Body of pancreas (tissue), 4 donors: ENCODE measurements around the gene DTNBP1. TPM values are rescaled to one million over a fixed set of nuclear protein-coding genes. Genes with fewer than 3 reads are reported as not detected.

Experiments
- ATAC-seq: fragments of 150-250 bp; one replicate; pipeline ENCODE4 v1.9.1; 2016
- DNase-seq, 4 donors: peaks; one replicate each; pipeline ENCODE4 v3.0.0-alpha.2; 2019
- H3K27ac ChIP-seq, 4 donors: fragments of 200-600 bp; sonication (generic); 1 replicate in 3 of 4; 2 replicates in 1 of 4; pipeline versions ENCODE4 v1.5.1 to v1.6.1; 2016 to 2019; ENCODE audit warnings: mild to moderate bottlenecking in 1 of 4, mixed read lengths in 1 of 4, moderate library complexity in 1 of 4
- H3K27me3 ChIP-seq, 2 donors: fragments of 200-600 bp; sonication (generic); one replicate each; pipeline ENCODE4 v1.6.0; 2016; ENCODE audit warnings: mild to moderate bottlenecking in 1 of 2
- H3K36me3 ChIP-seq, 2 donors: fragments of 200-600 bp; sonication (generic); replicated peaks in 1 of 2; 2 replicates each; pipeline ENCODE4 v1.5.1; 2016; ENCODE audit warnings: low read depth in 2 of 2; ENCODE audit not compliant: insufficient read depth in 1 of 2
- H3K4me1 ChIP-seq: fragments of 200-600 bp; sonication (generic); one replicate; pipeline ENCODE4 v1.6.0; 2016
- H3K4me3 ChIP-seq, 2 donors: fragments of 200-600 bp; sonication (generic); 1 replicate in 1 of 2; 2 replicates in 1 of 2; pipeline ENCODE4 v1.5.1; 2016 to 2019
- H3K9me3 ChIP-seq, 3 donors: fragments of 200-600 bp; sonication (generic); 1 replicate in 2 of 3; 2 replicates in 1 of 3; pipeline ENCODE4 v1.5.1; 2016
- CTCF ChIP-seq, 7 experiments: fragments of 450-650 bp in 4 of 7; fragments of 200-600 bp in 3 of 7; sonication (generic) in 3 of 7; IDR thresholded peaks; one replicate each; pipeline ENCODE4 v1.5.1; 2016 to 2019; ENCODE audit warnings: antibody characterized with exemption in 7 of 7
- POLR2A ChIP-seq, 3 donors: fragments of 450-650 bp; IDR thresholded peaks; one replicate each; pipeline ENCODE4 v1.6.1; 2016; ENCODE audit warnings: antibody characterized with exemption in 3 of 3, mild to moderate bottlenecking in 2 of 3
- WGBS, 2 donors: methylation state at CpG; one replicate each; pipeline ENCODE4 v1.1.5; 2017; 5-methylcytosine and 5-hydroxymethylcytosine counted together
- intact Hi-C: fragments of 100-400 bp; cut with DNase I; formaldehyde crosslinking; loops from one replicate; pipeline ENCODE4 v1.15.1; 2023
- total RNA-seq, 2 donors: library from RNA; depleted of rRNA; stranded (reverse); fragments of >200 nt; gene quantifications; one replicate each; pipeline ENCODE4 v1.1.0, GENCODE V29; 2016

DTNBP1 gene
- total RNA-seq, 2 donors from 2014 or later: 3.3 to 5.2 TPM

GRCh38 chr6:15515660-15516375, 147.0 kb downstream of the DTNBP1 start:
- DNase-seq (no peak), ATAC-seq (no peak)
- Histone ChIP-seq H3K4me3 (no peak overlapping the region), H3K27me3 (no peaks in the 10 kb centered on the region), H3K9me3 (no peaks in the 10 kb centered on the region), H3K36me3 (peaks cover 0 to 12% of the 10 kb centered on the region in 2 donors), H3K4me1 (no peaks in the 10 kb centered on the region), H3K27ac (no peak overlapping the region)
- intact Hi-C loops: no loop called here
- TF ChIP-seq CTCF (IDR thresholded peaks at IDR 0.05): no peak
- no peak for TF ChIP-seq POLR2A (IDR thresholded peaks at IDR 0.05)
- 75 to 83% methylated on average over 18 of the region's 18 CpGs for WGBS, 2 donors

- Histone ChIP-seq H3K27ac (no peak overlapping the region), H3K4me1 (no peaks in the 10 kb centered on the region), H3K9me3 (no peaks in the 10 kb centered on the region), H3K27me3 (no peaks in the 10 kb centered on the region), H3K4me3 (no peak overlapping the region), H3K36me3 (peaks cover 0 to 12% of the 10 kb centered on the region in 2 donors)
- 94 to 95% methylated on average over 6 of the region's 6 CpGs for WGBS, 2 donors
- DNase-seq: no peak
- ATAC-seq: no peak
- TF ChIP-seq CTCF (IDR thresholded peaks at IDR 0.05): no peak
- no peak for TF ChIP-seq POLR2A (IDR thresholded peaks at IDR 0.05)
- intact Hi-C loops: no loop called here
Observed at GRCh38 chr6:15515226-15515625, 147.6 kb downstream of the DTNBP1 start.

GRCh38 chr6:15513801-15514711, 148.8 kb downstream of the DTNBP1 start:
- no peak overlapping the region for H3K4me3 ChIP-seq
- no peaks in the 10 kb centered on the region for H3K4me1 ChIP-seq
- ATAC-seq: no peak
- H3K27me3 ChIP-seq: no peaks in the 10 kb centered on the region
- H3K9me3 ChIP-seq: no peaks in the 10 kb centered on the region
- no peak for DNase-seq
- WGBS, 2 donors: 82 to 85% methylated on average over 18 to 21 of the region's 21 CpGs
- TF ChIP-seq POLR2A (IDR thresholded peaks at IDR 0.05) (no peak), CTCF (IDR thresholded peaks at IDR 0.05) (no peak)
- H3K27ac ChIP-seq: no peak overlapping the region
- H3K36me3 ChIP-seq: peaks cover 0 to 12% of the 10 kb centered on the region in 2 donors
- intact Hi-C loops: no loop called here

- intact Hi-C loops: no loop called here
- peaks cover 0 to 12% of the 10 kb centered on the region in 2 donors for H3K36me3 ChIP-seq
- DNase-seq: no peak
Observed at GRCh38 chr6:15513131-15513771, 149.6 kb downstream of the DTNBP1 start.

More at GRCh38 chr6:15513131-15513771, 149.6 kb downstream of the DTNBP1 start:
- TF ChIP-seq CTCF (IDR thresholded peaks at IDR 0.05) (no peak), POLR2A (IDR thresholded peaks at IDR 0.05) (no peak)
- Histone ChIP-seq H3K9me3 (no peaks in the 10 kb centered on the region), H3K27me3 (no peaks in the 10 kb centered on the region), H3K4me1 (no peaks in the 10 kb centered on the region), H3K27ac (no peak overlapping the region), H3K4me3 (no peak overlapping the region)
- WGBS, 2 donors: 91 to 92% methylated on average over 28 to 33 of the region's 34 CpGs
- no peak for ATAC-seq
